ENCODE data around the gene TPBGL. TPM values are rescaled to one million over a fixed set of nuclear protein-coding genes. Genes with fewer than 3 reads are reported as not detected.

Gene TPBGL
- total RNA-seq, 1 donor from 2014 or later, result not detected

DNA sequence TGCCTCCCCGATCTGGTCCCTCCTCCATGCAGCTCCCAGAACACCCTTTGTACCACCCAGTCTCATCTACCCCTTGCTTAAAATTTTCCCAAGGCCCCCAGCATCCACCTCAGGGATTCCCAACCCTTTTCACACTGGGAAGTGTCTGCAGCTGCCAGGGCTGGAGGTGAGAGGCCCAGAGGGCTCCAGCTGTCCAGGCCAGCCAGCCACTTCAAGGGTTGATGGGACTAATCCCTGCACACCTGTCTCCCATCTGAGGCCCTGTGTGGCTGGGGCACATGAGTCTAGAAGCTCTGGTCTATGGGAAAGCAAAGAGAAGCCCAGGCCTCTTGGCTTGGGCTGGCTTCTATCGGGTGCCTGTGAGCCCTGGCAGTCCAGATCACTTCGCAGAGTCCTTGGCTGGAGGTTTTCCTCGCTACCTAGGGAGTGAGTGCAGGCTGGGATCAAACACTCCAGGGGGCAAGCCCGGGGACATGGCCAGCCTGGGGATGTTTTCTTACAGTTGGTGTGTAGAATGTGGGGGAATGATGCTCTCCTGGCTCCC lies 41.1 kb upstream of the TPBGL start:
- Mint-ChIP-seq H3K27ac (ENCODE audit: unreplicated experiment) (no peak overlapping the region), H3K36me3 (ENCODE audit: unreplicated experiment) (no peaks in the 10 kb centered on the region), H3K9me3 (ENCODE audit: unreplicated experiment) (no peaks in the 10 kb centered on the region), H3K27me3 (ENCODE audit: unreplicated experiment) (peaks cover 30% of the 10 kb centered on the region), H3K4me1 (ENCODE audit: unreplicated experiment) (no peaks in the 10 kb centered on the region), H3K4me3 (ENCODE audit: unreplicated experiment) (no peak overlapping the region)
- TF ChIP-seq, protein P1, sequence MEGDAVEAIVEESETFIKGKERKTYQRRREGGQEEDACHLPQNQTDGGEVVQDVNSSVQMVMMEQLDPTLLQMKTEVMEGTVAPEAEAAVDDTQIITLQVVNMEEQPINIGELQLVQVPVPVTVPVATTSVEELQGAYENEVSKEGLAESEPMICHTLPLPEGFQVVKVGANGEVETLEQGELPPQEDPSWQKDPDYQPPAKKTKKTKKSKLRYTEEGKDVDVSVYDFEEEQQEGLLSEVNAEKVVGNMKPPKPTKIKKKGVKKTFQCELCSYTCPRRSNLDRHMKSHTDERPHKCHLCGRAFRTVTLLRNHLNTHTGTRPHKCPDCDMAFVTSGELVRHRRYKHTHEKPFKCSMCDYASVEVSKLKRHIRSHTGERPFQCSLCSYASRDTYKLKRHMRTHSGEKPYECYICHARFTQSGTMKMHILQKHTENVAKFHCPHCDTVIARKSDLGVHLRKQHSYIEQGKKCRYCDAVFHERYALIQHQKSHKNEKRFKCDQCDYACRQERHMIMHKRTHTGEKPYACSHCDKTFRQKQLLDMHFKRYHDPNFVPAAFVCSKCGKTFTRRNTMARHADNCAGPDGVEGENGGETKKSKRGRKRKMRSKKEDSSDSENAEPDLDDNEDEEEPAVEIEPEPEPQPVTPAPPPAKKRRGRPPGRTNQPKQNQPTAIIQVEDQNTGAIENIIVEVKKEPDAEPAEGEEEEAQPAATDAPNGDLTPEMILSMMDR (IDR thresholded peaks at IDR 0.05), result no peak
- DNase-seq (ENCODE audit: extremely low spot score, unreplicated experiment), result no peak

DNA sequence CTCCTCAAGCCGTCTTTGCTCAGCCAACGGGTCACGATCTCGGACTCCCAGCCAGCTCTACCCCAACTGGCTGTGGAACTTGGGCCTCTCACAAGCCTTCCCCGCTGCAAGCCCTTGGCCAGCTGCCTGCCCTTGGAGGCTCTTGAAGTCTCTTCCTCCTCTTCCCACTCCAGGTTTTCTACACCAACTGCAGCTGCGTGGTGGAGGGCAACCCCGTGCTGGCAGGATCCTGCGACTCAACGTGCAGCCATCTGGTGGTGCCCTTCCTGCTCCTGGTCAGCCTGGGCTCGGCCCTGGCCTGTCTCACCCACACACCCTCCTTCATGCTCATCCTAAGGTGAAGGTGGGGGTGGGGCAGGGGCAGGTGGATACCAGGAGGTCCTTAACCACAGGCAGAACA lies 40.5 kb upstream of the TPBGL start:
- Mint-ChIP-seq H3K27me3 (ENCODE audit: unreplicated experiment) (peaks cover 27% of the 10 kb centered on the region), H3K36me3 (ENCODE audit: unreplicated experiment) (no peaks in the 10 kb centered on the region), H3K4me1 (ENCODE audit: unreplicated experiment) (no peaks in the 10 kb centered on the region), H3K4me3 (ENCODE audit: unreplicated experiment) (no peak overlapping the region), H3K9me3 (ENCODE audit: unreplicated experiment) (no peaks in the 10 kb centered on the region), H3K27ac (ENCODE audit: unreplicated experiment) (no peak overlapping the region)
- TF ChIP-seq, protein P1 (IDR thresholded peaks at IDR 0.05), result no peak
- DNase-seq (ENCODE audit: extremely low spot score, unreplicated experiment), result no peak

DNA sequence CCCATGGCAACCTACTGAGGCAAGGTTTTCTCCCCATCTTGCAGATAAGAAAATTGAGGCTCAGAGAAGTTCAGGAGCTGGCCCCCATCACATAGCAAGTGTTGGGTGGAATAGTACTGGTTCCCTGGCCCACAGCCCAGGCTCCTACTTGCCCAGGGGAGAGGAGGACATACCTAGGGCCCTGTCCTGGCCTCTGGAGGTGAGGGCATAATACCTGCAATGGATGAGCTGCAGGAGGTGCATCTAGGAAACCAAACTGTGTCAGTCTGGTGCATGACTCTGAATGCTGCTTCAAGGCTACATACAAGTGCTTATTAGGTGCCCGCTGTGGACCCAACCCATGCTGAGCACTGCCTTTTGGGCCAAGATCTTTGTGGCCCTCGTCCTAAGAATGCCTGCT lies 40.0 kb upstream of the TPBGL start:
- TF ChIP-seq, protein P1 (IDR thresholded peaks at IDR 0.05), result no peak
- no peaks in the 10 kb centered on the region for H3K9me3 Mint-ChIP-seq (ENCODE audit: unreplicated experiment)
- H3K27ac Mint-ChIP-seq (ENCODE audit: unreplicated experiment), result no peak overlapping the region
- H3K27me3 Mint-ChIP-seq (ENCODE audit: unreplicated experiment), result peaks cover 27% of the 10 kb centered on the region
- no peaks in the 10 kb centered on the region for H3K36me3 Mint-ChIP-seq (ENCODE audit: unreplicated experiment)
- no peak for DNase-seq (ENCODE audit: extremely low spot score, unreplicated experiment)
- H3K4me1 Mint-ChIP-seq (ENCODE audit: unreplicated experiment), result no peaks in the 10 kb centered on the region
- H3K4me3 Mint-ChIP-seq (ENCODE audit: unreplicated experiment), result no peak overlapping the region

DNA sequence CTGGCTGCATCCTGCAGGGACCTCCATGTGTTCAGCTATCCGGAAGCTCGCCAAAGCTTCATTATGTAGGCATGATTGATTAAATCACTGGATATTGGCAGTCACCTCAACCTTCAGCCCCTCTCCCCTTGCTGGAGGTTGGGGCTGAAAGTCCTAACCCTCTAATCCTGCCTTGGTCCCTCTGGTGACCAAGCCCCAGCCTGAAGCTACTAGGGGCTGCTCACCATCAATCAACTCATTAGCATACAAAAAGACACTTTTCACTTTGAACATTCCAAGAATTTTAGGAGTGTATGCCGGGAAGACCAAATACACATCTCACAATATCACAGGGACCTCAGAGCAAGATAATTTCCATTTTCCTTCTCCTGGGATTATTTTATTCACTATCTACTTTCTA lies 38.8 kb upstream of the TPBGL start:
- Mint-ChIP-seq H3K27ac (ENCODE audit: unreplicated experiment) (no peak overlapping the region), H3K4me1 (ENCODE audit: unreplicated experiment) (no peaks in the 10 kb centered on the region), H3K27me3 (ENCODE audit: unreplicated experiment) (peaks cover 29% of the 10 kb centered on the region), H3K36me3 (ENCODE audit: unreplicated experiment) (no peaks in the 10 kb centered on the region), H3K9me3 (ENCODE audit: unreplicated experiment) (no peaks in the 10 kb centered on the region), H3K4me3 (ENCODE audit: unreplicated experiment) (no peak overlapping the region)
- DNase-seq (ENCODE audit: extremely low spot score, unreplicated experiment), result no peak
- TF ChIP-seq, protein P1 (IDR thresholded peaks at IDR 0.05), result no peak

DNA sequence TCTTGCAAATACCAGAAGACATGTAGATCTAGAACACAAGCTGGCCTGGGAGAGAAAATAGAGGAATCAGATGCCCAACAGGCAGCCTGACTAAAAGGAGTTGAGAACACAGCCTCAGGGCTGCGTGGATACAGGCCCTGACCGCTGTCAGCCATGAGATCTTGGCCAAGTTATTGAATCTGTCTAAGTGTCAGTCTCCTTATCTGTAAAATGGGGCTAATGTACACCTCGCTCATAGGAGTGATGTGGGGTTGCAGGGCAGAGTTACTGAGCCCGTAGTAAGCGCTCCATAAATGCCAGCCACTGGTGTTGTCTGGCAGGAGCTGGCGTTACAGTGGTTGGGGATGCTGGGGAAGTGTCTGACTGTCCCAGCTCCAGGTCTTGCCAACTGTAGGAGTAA lies 38.4 kb upstream of the TPBGL start:
- Mint-ChIP-seq H3K27me3 (ENCODE audit: unreplicated experiment) (peaks cover 31% of the 10 kb centered on the region), H3K4me1 (ENCODE audit: unreplicated experiment) (no peaks in the 10 kb centered on the region), H3K36me3 (ENCODE audit: unreplicated experiment) (no peaks in the 10 kb centered on the region), H3K27ac (ENCODE audit: unreplicated experiment) (no peak overlapping the region), H3K9me3 (ENCODE audit: unreplicated experiment) (no peaks in the 10 kb centered on the region), H3K4me3 (ENCODE audit: unreplicated experiment) (no peak overlapping the region)
- DNase-seq (ENCODE audit: extremely low spot score, unreplicated experiment), result no peak
- TF ChIP-seq, protein P1 (IDR thresholded peaks at IDR 0.05), result no peak
